NCI-H446 (cell line): ENCODE measurements around the gene MAP2.
A peak's percentile ranks its signal among the peaks of the same experiment; 100 is the strongest.
"Not testable (repeated sequence)": the region's sequence is repeated elsewhere in the genome, so short reads cannot be mapped to it uniquely, and the experiment has no call there.

Experiments used
- DNase-seq, 2 experiments: peaks; one replicate each; lab custom pipeline; 2025; lab: John Stamatoyannopoulos, UW

MAP2 gene

GRCh38 chr2:209593930-209594329, 170.1 kb downstream of the MAP2 start:
- no peak for DNase-seq

GRCh38 chr2:209596262-209596661, 172.4 kb downstream of the MAP2 start:
- no peak for DNase-seq

- not testable (repeated sequence) for DNase-seq
Observed at GRCh38 chr2:209598227-209598626, 174.4 kb downstream of the MAP2 start.

- no peak for DNase-seq
Observed at GRCh38 chr2:209600341-209601171, 176.7 kb downstream of the MAP2 start.

- no peak for DNase-seq
Observed at GRCh38 chr2:209601497-209601896, 177.7 kb downstream of the MAP2 start.

GRCh38 chr2:209602259-209602658, 178.4 kb downstream of the MAP2 start:
- DNase-seq, result no peak

- DNase-seq, result no peak
Observed at GRCh38 chr2:209609531-209609930, 185.7 kb downstream of the MAP2 start.

GRCh38 chr2:209610631-209611030, 186.8 kb downstream of the MAP2 start:
- no peak for DNase-seq

GRCh38 chr2:209613649-209614305, 189.9 kb downstream of the MAP2 start:
- no peak for DNase-seq

GRCh38 chr2:209614690-209615369, 191.0 kb downstream of the MAP2 start:
- DNase-seq, result peak in 1 of 2 experiments; percentile 33

- no peak for DNase-seq
Observed at GRCh38 chr2:209619782-209620181, 195.9 kb downstream of the MAP2 start.

GRCh38 chr2:209624192-209624938, 200.5 kb downstream of the MAP2 start:
- peak in 1 of 2 experiments; percentile 12 for DNase-seq

- peak; percentile 61 to 85 for DNase-seq
Observed at GRCh38 chr2:209629597-209629996, 205.8 kb downstream of the MAP2 start.

GRCh38 chr2:209633911-209634310, 210.1 kb downstream of the MAP2 start:
- DNase-seq, result peak in 1 of 2 experiments; percentile 33

GRCh38 chr2:209636076-209636475, 212.2 kb downstream of the MAP2 start:
- DNase-seq, result peak in 1 of 2 experiments; percentile 60

GRCh38 chr2:209637293-209637692, 213.4 kb downstream of the MAP2 start:
- no peak for DNase-seq

GRCh38 chr2:209638346-209638745, 214.5 kb downstream of the MAP2 start:
- DNase-seq, result no peak

- DNase-seq, result no peak
Observed at GRCh38 chr2:209640358-209640757, 216.5 kb downstream of the MAP2 start.

- DNase-seq, result no peak
Observed at GRCh38 chr2:209642146-209642820, 218.4 kb downstream of the MAP2 start.

GRCh38 chr2:209644842-209645241, 221.0 kb downstream of the MAP2 start:
- no peak for DNase-seq

- peak in 1 of 2 experiments; percentile 56 for DNase-seq
Observed at GRCh38 chr2:209648714-209649113, 224.9 kb downstream of the MAP2 start.
